Measurements from ENCODE around the gene NME4. TPM values are rescaled to one million over a fixed set of nuclear protein-coding genes. Genes with fewer than 3 reads are reported as not detected.
A peak's percentile ranks its signal among the peaks of the same experiment; 100 is the strongest.

NME4 gene
- total and polyA plus RNA-seq, 4 donors: 65.6 to 128 (median 88.7) TPM

DNA sequence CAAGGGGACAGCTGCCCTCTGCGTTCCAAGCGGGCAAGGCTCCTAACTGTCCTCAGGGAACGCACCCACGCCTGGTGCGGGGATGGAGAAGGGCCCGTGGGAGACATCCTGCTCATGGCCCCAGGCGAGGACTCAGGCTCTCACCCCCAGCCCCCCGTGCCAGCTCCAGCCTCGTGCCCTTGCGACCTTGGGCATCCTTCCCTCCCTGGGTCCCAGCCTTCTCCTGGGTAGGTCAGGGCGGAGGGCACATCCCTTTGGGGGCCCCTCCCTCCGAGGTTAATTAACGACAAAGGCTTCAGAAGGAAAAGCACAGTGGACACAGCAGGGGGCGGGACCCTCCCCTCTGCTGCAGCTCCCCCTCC, 18.2 kb upstream of the NME4 start:
- DNase-seq (no peak), ATAC-seq (ENCODE audit: low FRiP score) (no peak)
- WGBS, 2 donors: 76 to 79% methylated on average over 14 of the region's 14 CpGs
- intact Hi-C loops (cut with DNase I): no loop called here
- no peak overlapping the region for H3K27ac ChIP-seq (ENCODE audit: low read depth in 1 of 2, low read length in 2 of 2)
- H3K4me3 ChIP-seq (ENCODE audit: low read length in 2 of 2): no peak overlapping the region
- peaks cover 0 to 7% of the 10 kb centered on the region in 2 donors for H3K36me3 ChIP-seq (ENCODE audit: control insufficient read depth in 1 of 2, insufficient read depth in 2 of 2, low read length in 1 of 2)
- H3K4me1 ChIP-seq (ENCODE audit: control insufficient read depth in 1 of 2, insufficient read depth in 2 of 2, low read length in 2 of 2): no peaks in the 10 kb centered on the region
- no peaks in the 10 kb centered on the region for H3K9me3 ChIP-seq (ENCODE audit: control insufficient read depth, low read length)
- no peaks in the 10 kb centered on the region for H3K27me3 ChIP-seq (ENCODE audit: control insufficient read depth in 1 of 2, insufficient read depth in 2 of 2, low read length in 1 of 2)

DNA sequence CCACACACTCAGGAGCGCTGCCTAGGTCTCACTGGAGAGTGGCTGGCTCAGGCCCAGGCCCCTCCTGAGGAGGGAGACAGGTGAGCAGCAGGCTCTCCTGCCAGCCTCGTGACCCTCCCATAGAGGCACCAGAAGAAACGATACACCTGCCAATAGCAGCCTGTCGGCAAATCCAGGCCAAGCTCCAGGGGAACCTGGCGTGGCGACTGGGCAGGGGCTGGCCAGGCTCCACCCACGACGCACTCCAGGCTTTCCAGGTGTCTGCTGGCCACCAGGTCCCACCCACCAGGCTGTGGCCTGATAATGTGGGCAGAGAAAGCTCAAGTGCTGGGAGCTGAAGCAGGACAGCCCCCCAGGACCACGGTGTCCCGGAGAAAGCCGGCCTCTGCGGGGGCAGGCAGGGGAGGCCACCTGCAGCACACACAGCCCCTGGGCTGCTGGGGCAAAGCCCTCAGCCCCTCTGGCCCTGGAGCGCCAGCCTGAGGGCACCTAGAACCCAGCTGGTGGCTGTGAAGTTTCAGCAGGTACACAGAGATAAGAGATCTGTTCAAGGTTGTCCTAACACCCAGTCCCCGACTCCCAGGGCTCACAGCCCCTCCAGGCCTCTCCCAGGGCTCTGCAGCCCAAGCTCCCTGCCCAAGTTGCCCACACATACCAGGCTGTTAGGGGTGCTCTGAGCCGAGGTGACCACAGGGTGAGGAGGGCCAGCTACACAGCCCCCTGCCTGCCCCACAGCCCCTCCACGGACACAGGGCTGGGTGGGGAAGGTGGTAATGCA, 17.6 kb upstream of the NME4 start:
- no peaks in the 10 kb centered on the region for H3K4me1 ChIP-seq (ENCODE audit: control insufficient read depth in 1 of 2, insufficient read depth in 2 of 2, low read length in 2 of 2)
- no peaks in the 10 kb centered on the region for H3K9me3 ChIP-seq (ENCODE audit: control insufficient read depth, low read length)
- intact Hi-C loops (cut with DNase I): no loop called here
- 85 to 87% methylated on average over 16 of the region's 16 CpGs for WGBS, 2 donors
- H3K27me3 ChIP-seq (ENCODE audit: control insufficient read depth in 1 of 2, insufficient read depth in 2 of 2, low read length in 1 of 2): no peaks in the 10 kb centered on the region
- no peak overlapping the region for H3K4me3 ChIP-seq (ENCODE audit: low read length in 2 of 2)
- DNase-seq (no peak), ATAC-seq (ENCODE audit: low FRiP score) (no peak)
- no peak overlapping the region for H3K27ac ChIP-seq (ENCODE audit: low read depth in 1 of 2, low read length in 2 of 2)
- H3K36me3 ChIP-seq (ENCODE audit: control insufficient read depth in 1 of 2, insufficient read depth in 2 of 2, low read length in 1 of 2): peaks cover 0 to 5% of the 10 kb centered on the region in 2 donors

DNA sequence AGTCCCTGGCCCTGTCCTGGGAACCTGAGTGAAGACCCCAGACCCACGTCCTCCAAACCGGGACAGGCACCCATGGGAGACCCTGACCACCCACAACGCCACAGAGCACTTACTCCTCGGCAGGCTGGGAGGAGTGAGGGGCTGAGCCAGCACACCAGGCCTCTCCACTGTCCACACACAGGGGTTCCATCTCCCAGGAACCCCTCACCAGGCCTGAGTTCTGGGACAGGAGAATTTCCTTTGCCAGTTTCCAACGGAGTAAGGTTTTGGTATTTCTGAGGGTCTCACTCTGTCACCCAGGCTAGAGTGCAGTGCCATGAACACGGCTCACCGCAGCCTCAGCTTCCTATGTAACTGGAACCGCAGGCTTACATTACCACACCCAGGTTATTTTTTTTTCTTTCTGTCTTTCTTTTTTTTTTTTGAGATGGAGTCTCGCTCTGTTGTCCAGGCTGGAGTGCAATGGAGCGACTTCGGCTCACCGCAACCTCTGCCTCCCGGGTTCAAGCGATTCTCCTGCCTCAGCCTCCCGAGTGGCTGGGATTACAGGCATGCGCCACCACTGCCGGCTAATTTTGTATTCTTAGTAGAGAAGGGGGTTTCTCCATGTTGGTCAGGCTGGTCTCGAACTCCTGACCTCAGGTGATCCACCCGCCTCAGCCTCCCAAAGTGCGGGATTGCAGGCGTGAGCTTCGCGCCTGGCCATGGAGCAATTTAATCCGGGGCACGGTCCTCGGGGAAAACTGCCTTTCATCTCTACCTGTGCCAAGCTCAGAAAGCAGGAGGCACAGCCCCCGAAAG, 16.8 kb upstream of the NME4 start:
- WGBS, 2 donors: 79 to 81% methylated on average over 27 of the region's 27 CpGs
- intact Hi-C loops (cut with DNase I): no loop called here
- H3K36me3 ChIP-seq (ENCODE audit: control insufficient read depth in 1 of 2, insufficient read depth in 2 of 2, low read length in 1 of 2): peaks cover 0 to 3% of the 10 kb centered on the region in 2 donors
- H3K27ac ChIP-seq (ENCODE audit: low read depth in 1 of 2, low read length in 2 of 2): no peak overlapping the region
- H3K27me3 ChIP-seq (ENCODE audit: control insufficient read depth in 1 of 2, insufficient read depth in 2 of 2, low read length in 1 of 2): no peaks in the 10 kb centered on the region
- ATAC-seq (ENCODE audit: low FRiP score): no peak
- no peak for DNase-seq
- H3K9me3 ChIP-seq (ENCODE audit: control insufficient read depth, low read length): no peaks in the 10 kb centered on the region
- no peaks in the 10 kb centered on the region for H3K4me1 ChIP-seq (ENCODE audit: control insufficient read depth in 1 of 2, insufficient read depth in 2 of 2, low read length in 2 of 2)
- H3K4me3 ChIP-seq (ENCODE audit: low read length in 2 of 2): no peak overlapping the region

DNA sequence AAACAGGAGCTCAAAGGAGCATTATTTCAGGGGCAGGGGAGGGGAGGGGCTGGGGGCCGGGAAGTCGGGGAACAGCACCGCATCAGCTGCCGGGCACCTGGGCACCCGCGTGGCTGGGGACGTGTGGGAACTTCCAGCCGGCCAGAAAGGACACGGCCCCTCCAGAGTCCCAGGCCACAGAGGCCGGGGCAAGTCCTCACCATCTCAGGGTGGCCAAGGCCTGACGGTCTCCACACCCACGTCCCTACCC, 16.3 kb upstream of the NME4 start:
- no peaks in the 10 kb centered on the region for H3K4me1 ChIP-seq (ENCODE audit: control insufficient read depth in 1 of 2, insufficient read depth in 2 of 2, low read length in 2 of 2)
- 2 to 3% methylated on average over 12 of the region's 12 CpGs for WGBS, 2 donors
- peak overlapping the region in 1 of 2 donors; percentile 60 for H3K4me3 ChIP-seq (ENCODE audit: low read length in 2 of 2)
- ATAC-seq (ENCODE audit: low FRiP score) (peak; percentile 4), DNase-seq (no peak)
- no peaks in the 10 kb centered on the region for H3K27me3 ChIP-seq (ENCODE audit: control insufficient read depth in 1 of 2, insufficient read depth in 2 of 2, low read length in 1 of 2)
- intact Hi-C loops (cut with DNase I): no loop called here
- H3K9me3 ChIP-seq (ENCODE audit: control insufficient read depth, low read length): no peaks in the 10 kb centered on the region
- H3K27ac ChIP-seq (ENCODE audit: low read depth in 1 of 2, low read length in 2 of 2): no peak overlapping the region
- H3K36me3 ChIP-seq (ENCODE audit: control insufficient read depth in 1 of 2, insufficient read depth in 2 of 2, low read length in 1 of 2): peaks cover 0 to 3% of the 10 kb centered on the region in 2 donors

DNA sequence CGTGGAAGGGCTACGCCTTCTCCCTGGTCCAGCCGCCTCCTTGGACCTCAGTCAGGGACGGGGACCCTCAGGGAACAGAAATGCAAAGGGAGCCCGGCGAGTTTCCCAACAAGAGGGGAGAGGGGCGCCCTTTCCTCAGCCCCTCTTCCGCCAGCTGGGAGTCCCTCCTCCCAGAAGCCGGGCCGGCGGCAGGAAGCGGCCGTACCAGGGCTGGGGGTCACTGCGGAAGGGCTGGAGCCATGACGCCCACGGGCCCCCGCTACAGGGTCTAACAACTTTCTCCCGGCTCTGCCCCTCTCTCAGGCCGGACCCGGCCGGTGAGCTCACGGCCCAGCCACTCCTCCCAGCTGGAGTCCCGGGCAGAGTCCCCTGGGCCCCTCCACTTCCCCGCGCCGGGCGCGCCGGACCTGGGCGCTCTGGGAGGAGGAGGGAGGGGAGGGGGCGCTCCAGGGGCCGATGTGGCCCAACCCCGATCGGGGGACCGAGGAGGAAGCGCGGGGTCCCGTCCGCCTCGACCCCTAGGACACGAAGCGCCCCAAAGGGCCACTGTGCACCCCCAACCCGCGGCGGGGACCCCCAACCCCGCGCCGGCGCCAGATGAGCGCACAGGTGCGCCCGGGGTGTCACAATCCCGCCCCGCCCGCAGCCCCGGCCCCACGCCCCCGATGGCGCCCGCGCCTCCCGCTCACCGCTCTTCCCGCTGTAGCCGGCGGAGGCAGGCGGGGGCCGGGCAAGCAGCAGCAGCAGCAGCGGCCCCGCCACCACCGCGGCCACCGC, 15.8 kb upstream of the NME4 start:
- intact Hi-C loops (cut with DNase I): no loop called here
- H3K27me3 ChIP-seq (ENCODE audit: control insufficient read depth in 1 of 2, insufficient read depth in 2 of 2, low read length in 1 of 2): no peaks in the 10 kb centered on the region
- peaks cover 0 to 3% of the 10 kb centered on the region in 2 donors for H3K36me3 ChIP-seq (ENCODE audit: control insufficient read depth in 1 of 2, insufficient read depth in 2 of 2, low read length in 1 of 2)
- WGBS, 2 donors: 0 to 1% methylated on average over 52 to 73 of the region's 73 CpGs
- no peaks in the 10 kb centered on the region for H3K9me3 ChIP-seq (ENCODE audit: control insufficient read depth, low read length)
- peak in 1 of 2 donors; percentile 82 for DNase-seq
- no peak overlapping the region for H3K27ac ChIP-seq (ENCODE audit: low read depth in 1 of 2, low read length in 2 of 2)
- peak; percentile 17 for ATAC-seq (ENCODE audit: low FRiP score)
- H3K4me3 ChIP-seq (ENCODE audit: low read length in 2 of 2): peak overlapping the region; percentile 60 to 91
- H3K4me1 ChIP-seq (ENCODE audit: control insufficient read depth in 1 of 2, insufficient read depth in 2 of 2, low read length in 2 of 2): no peaks in the 10 kb centered on the region

DNA sequence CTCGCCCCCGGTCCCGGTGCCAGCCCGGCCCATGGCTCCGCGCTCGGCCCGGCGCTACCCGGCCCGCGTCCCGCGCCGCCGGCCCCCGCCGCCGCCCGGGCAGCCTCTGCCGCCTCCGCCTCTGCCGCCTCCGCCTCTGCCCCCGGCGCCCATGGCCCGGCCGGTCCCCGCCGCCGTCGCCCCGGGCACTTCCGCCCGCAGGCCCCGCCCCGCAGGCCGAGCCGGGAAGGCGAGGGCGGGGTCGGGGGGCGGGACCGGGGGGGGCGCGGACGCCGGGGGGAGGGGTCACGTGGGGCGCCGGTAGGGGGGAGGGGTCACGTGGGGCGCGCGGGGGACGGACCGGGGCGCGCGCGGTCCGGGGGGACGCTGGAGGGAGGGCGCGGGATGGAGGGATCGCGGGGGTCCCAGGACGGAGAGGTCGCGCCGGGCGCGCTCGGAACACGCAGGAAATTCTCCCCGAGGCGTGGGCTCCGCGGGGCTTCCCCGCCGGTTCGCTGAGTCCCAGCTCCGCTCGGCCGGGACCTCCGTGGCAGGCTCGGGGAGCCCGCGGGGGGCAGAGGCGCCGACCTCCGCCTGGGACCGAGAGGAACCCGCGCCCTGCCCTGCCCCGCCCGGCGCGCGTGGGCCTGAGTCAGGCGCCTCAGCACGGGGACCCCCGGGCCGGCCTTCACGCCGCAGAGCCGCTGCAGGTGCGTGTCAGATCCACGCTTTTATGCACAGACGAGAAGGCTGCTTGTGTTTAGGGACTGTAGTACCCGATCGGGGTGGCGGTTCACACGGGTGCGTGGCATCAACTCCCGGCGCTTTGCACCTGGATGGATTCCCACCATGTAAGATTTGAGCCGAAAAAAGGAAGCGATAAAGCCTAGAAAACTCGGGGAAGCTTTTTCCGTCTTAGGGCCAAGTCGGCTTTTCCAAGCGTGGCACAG, 14.9 kb upstream of the NME4 start, which contains the start of gene PGAP6:
Gene PGAP6 (minus strand): TSS at position 190 of the 929 bp plus-strand sequence. CDS start 157 bp downstream, at position 33.
- 1 to 2% methylated on average over 66 to 123 of the region's 123 CpGs for WGBS, 2 donors
- ATAC-seq (ENCODE audit: low FRiP score): peak; percentile 78
- no peaks in the 10 kb centered on the region for H3K27me3 ChIP-seq (ENCODE audit: control insufficient read depth in 1 of 2, insufficient read depth in 2 of 2, low read length in 1 of 2)
- H3K36me3 ChIP-seq (ENCODE audit: control insufficient read depth in 1 of 2, insufficient read depth in 2 of 2, low read length in 1 of 2): peaks cover 0 to 3% of the 10 kb centered on the region in 2 donors
- no peaks in the 10 kb centered on the region for H3K4me1 ChIP-seq (ENCODE audit: control insufficient read depth in 1 of 2, insufficient read depth in 2 of 2, low read length in 2 of 2)
- H3K4me3 ChIP-seq (ENCODE audit: low read length in 2 of 2): peak within 1 kb of the TSS; percentile 60 to 91
- DNase-seq: peak; percentile 63 to 87
- no peaks in the 10 kb centered on the region for H3K9me3 ChIP-seq (ENCODE audit: control insufficient read depth, low read length)
- no peak within 1 kb of the TSS for H3K27ac ChIP-seq (ENCODE audit: low read depth in 1 of 2, low read length in 2 of 2)
- intact Hi-C loops (cut with DNase I): no loop called here

DNA sequence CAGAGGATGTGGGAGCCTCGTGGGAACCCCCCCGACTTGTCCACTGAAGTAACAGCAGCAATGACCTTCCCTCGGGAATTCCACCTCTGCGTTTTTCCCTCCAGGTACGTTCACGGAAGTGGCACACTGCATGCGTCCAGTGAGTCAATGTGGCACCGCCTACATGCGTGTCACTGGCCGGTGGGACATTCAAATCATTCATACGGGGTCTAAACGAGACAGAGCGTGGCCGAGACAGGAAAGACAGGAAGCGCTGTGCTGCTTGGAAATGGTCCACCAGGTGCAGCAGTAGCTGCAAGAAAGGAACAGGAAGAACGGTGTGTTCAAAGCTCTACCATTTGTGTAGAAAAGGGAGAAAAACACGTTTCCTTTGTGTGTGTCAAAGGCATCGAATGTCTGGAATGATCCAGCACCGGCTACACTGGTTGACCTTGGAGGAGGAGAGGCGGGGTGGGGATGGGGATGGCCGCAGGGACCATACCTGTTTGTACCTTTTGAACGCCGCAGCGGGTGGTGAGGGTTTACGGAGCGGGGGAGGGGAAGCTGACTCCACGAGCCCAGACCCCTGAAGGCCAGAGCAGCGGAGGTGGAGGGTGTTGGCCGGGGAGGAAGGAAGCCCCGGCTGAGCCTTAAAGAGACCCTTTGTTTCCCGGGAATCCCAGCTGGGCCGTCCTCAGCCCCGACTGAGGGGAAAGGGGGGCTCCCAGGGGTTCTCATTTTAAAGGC, 13.5 kb upstream of the NME4 start:
- H3K27me3 ChIP-seq (ENCODE audit: control insufficient read depth in 1 of 2, insufficient read depth in 2 of 2, low read length in 1 of 2): no peaks in the 10 kb centered on the region
- no peak overlapping the region for H3K4me3 ChIP-seq (ENCODE audit: low read length in 2 of 2)
- H3K9me3 ChIP-seq (ENCODE audit: control insufficient read depth, low read length): no peaks in the 10 kb centered on the region
- H3K36me3 ChIP-seq (ENCODE audit: control insufficient read depth in 1 of 2, insufficient read depth in 2 of 2, low read length in 1 of 2): no peaks in the 10 kb centered on the region
- no peak overlapping the region for H3K27ac ChIP-seq (ENCODE audit: low read depth in 1 of 2, low read length in 2 of 2)
- ATAC-seq (ENCODE audit: low FRiP score) (no peak), DNase-seq (peak in 1 of 2 donors; percentile 50)
- H3K4me1 ChIP-seq (ENCODE audit: control insufficient read depth in 1 of 2, insufficient read depth in 2 of 2, low read length in 2 of 2): no peaks in the 10 kb centered on the region
- intact Hi-C loops (cut with DNase I): no loop called here
- 74 to 78% methylated on average over 33 of the region's 33 CpGs for WGBS, 2 donors

Data from aorta (tissue), 5 donors.